Measurements from ENCODE around the gene NOC4L. TPM values are rescaled to one million over a fixed set of nuclear protein-coding genes. Genes with fewer than 3 reads are reported as not detected.
"Not testable (repeated sequence)": the region's sequence is repeated elsewhere in the genome, so short reads cannot be mapped to it uniquely, and the experiment has no call there.

Gene NOC4L
- total RNA-seq, 3 donors from 2014 or later = 85.3 to 92.5 (median 89.0) TPM

DNA sequence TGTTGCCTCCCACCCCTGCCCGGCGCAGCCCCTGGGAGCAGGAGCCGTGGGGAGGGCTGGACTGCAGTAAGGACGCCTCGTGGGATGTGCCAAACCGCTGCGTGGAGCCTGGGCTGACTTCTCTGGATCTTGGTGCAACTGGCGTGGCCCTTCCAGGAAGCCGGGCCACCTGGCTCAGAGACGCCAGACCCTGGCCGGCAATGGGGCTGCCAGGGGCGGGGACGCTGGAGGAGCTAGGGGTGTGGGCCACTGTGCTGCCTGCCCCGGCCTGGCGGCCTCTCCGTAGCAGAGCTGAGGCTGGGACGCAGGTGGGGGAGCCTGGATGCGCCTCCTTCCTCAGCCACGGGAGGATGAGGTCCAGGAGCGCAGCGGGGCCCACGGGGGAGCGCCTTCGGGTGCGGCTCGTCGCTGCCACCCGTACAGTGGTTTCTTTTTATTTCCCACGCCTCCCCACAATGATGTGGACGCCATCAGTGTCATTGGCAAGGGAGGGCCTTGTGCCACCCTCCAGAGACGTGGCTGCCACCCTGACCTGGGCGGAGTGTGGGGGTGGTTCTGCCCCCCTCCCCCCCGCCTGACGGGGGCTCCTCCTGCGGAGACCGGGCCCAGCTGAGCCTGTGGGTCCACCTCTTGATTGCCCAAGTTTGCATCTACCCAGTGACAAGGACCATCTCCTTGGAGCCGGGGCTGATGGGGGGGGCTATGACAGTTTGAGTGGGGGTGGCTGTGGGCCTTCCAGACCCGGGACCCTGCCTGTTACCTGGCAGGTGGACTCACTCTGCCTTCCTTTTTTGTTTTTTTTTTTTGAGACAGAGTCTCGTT lies 11.4 kb upstream of the NOC4L start:
- DNase-seq (no peak), ATAC-seq (no peak)
- Mint-ChIP-seq H3K36me3 (ENCODE audit: insufficient read depth) (peaks cover 14% of the 10 kb centered on the region), H3K4me3 (no peak overlapping the region), H3K27me3 (ENCODE audit: low read depth) (no peaks in the 10 kb centered on the region), H3K9me3 (no peaks in the 10 kb centered on the region), H3K4me1 (ENCODE audit: low read depth) (no peaks in the 10 kb centered on the region)

DNA sequence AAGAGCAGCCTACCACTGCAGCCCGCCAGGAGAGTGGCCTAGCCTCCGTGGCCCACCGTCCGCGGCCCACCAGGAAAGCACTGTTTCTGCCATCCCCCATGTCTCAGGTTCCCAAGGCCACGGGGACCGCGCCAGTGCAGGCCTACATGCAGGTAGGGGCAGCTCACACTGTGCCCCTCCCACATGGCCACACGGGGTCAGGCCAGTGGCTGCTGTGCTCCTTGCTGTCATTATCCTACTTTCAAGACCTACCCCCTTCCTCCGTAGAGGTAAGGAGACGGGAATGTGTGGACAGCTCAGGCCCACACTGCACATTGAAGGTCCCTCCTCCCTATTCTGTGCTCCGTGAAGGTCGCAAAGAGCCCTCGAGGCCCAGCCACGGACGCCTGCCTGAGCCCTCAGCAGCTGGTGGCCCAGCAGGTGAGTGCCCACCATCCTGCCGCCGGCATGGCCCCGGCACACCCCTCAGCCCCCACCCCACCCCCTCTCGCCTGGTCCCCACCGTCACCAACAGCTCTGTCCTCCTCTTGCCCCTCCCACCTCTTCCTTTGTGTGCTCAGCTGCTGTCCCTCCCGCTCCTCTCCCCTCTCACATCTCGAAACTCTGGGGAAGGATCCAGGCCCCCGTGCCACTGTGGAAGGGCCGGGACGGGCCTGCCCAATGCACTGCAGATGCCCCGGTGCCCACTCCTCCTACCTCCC lies 10.2 kb upstream of the NOC4L start:
- Mint-ChIP-seq H3K27me3 (ENCODE audit: low read depth) (no peaks in the 10 kb centered on the region), H3K9me3 (no peaks in the 10 kb centered on the region), H3K36me3 (ENCODE audit: insufficient read depth) (peaks cover 5% of the 10 kb centered on the region), H3K4me3 (no peak overlapping the region), H3K4me1 (ENCODE audit: low read depth) (no peaks in the 10 kb centered on the region)
- peak in 1 of 2 donors; percentile 29 for ATAC-seq
- DNase-seq = no peak

DNA sequence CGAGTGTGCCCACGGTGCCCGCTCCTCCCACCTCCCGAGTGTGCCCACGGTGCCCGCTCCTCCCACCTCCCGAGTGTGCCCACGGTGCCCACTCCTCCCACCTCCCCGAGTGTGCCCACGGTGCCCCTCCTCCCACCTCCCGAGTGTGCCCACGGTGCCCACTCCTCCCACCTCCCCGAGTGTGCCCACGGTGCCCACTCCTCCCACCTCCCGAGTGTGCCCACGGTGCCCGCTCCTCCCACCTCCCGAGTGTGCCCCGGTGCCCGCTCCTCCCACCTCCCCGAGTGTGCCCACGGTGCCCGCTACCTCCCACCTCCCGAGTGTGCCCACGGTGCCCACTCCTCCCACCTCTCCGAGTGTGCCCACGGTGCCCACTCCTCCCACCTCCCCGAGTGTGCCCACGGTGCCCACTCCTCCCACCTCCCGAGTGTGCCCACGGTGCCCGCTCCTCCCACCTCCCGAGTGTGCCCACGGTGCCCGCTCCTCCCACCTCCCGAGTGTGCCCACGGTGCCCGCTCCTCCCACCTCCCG lies 9.5 kb upstream of the NOC4L start:
- H3K9me3 Mint-ChIP-seq; H3K4me3 Mint-ChIP-seq; DNase-seq; H3K36me3 Mint-ChIP-seq (ENCODE audit: insufficient read depth); H3K27me3 Mint-ChIP-seq (ENCODE audit: low read depth); ATAC-seq; H3K4me1 Mint-ChIP-seq (ENCODE audit: low read depth): not testable (repeated sequence)

DNA sequence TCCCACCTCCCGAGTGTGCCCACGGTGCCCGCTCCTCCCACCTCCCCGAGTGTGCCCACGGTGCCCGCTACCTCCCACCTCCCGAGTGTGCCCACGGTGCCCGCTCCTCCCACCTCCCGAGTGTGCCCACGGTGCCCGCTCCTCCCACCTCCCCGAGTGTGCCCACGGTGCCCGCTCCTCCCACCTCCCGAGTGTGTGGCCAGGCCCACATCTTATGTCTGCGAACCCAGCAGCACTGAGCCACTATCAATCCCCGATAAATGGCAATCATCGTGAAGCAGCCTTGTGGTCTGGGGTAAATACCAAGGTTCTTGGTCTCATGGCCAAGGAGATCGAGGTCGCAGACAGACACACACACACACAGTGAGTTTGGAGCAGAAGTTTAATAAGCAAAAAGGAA lies 8.0 kb upstream of the NOC4L start:
- not testable (repeated sequence) for ATAC-seq; H3K9me3 Mint-ChIP-seq; H3K4me3 Mint-ChIP-seq; DNase-seq; H3K27me3 Mint-ChIP-seq (ENCODE audit: low read depth); H3K4me1 Mint-ChIP-seq (ENCODE audit: low read depth)
- peaks cover 11% of the 10 kb centered on the region for H3K36me3 Mint-ChIP-seq (ENCODE audit: insufficient read depth)

DNA sequence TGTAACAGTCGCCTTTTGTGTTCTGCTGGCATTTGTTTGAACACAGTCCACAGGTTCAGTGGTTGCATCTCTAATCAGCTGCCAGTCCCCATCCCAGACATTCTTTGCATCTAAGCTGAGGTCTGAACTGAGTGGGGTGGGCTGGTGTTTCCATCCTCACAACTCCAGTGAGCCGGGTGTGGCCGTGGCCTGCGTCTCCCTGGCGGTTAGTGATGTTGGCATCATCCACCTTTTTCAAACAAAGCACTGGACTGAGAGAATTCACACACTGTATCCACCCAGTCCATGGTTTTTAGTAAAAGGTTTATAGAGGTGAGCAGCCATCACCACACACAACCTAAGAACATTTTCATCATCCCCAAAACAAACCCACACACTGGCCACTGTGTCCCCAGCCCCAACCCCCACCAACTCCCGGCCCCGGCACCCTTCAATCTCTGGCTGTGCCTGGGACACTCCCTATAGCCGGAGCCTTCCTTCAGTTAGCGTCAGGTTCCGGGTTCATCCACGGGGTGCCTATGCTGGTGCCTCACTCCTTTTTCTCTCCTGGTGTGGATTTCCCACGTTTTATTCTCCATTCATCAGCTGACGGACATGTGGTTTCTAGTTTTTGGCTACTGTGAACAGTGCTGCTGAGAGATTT lies 6.7 kb upstream of the NOC4L start:
- Mint-ChIP-seq H3K4me1 (ENCODE audit: low read depth) (peaks cover 2% of the 10 kb centered on the region), H3K36me3 (ENCODE audit: insufficient read depth) (peaks cover 11% of the 10 kb centered on the region), H3K4me3 (no peak overlapping the region), H3K9me3 (no peaks in the 10 kb centered on the region), H3K27me3 (ENCODE audit: low read depth) (no peaks in the 10 kb centered on the region)
- ATAC-seq = no peak
- no peak for DNase-seq

DNA sequence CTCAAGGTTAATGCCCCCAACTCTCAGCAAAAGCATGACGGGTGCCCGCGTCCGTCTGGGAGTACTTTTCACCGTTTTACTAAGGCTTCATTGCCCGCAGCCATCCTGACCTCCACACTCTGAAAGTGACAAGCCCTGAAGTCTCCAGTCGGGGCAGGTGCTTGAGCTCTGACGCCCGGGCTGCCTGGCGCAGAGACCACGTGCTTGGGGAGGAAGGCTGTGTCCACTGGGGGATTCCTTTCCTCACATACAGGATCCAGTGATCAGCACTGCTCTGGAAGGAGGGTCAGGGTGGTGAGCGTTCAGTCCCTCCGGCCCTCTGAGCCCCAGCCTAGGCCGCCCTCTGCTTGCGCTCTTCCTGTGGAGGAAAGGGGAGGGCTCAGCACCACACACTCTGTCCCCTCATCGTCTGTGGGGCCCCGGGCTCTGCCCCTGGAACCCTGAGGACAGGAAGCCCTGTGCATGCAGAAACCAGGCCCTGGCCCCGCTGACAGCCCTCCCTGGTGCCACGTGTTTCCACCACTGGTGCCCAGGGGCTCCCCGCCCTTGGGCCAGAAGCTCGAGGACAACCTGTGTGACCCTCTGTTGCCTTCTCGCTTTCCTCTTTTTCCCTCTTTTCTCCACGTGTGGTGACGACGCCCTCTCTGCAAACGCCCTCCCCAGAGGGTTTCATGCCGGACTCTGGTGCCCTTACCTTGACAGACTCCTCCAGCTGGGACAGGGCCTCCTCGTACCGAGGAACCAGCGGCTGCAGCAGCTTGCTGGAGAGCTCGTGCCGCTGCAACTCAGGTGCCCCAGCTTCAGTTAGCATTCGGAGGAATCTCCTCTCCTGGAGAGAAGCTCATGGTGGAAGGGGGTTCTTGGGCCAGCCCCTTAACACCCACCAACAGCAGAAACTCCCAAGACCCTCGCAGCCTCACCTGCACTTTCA lies 5.1 kb upstream of the NOC4L start:
- Mint-ChIP-seq H3K4me3 (no peak overlapping the region), H3K4me1 (ENCODE audit: low read depth) (peaks cover 5% of the 10 kb centered on the region), H3K36me3 (ENCODE audit: insufficient read depth) (peaks cover 13% of the 10 kb centered on the region), H3K9me3 (no peaks in the 10 kb centered on the region), H3K27me3 (ENCODE audit: low read depth) (no peaks in the 10 kb centered on the region)
- ATAC-seq (no peak), DNase-seq (no peak)

DNA sequence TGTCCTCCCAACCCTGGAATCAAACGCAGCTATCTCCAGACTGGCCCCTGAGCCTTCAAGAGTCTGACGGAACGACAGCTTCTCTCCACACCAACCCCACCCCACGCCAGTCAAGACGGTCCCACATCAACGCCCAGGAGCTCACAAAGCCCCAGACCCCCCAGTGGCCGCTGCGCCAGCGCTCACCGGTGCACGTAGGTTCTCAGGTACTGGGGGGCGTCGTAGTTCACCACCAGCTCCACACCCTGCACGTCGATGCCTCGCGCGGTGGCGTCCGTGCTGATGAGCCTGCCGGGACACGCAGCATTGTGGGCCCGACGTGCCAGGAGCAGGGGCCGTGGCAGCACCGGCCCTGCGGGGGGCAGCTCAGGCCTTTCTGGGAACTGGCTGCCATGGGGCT lies 4.3 kb upstream of the NOC4L start:
- no peaks in the 10 kb centered on the region for H3K9me3 Mint-ChIP-seq
- H3K4me3 Mint-ChIP-seq = no peak overlapping the region
- ATAC-seq (no peak), DNase-seq (no peak)
- H3K36me3 Mint-ChIP-seq (ENCODE audit: insufficient read depth) = peaks cover 13% of the 10 kb centered on the region
- no peaks in the 10 kb centered on the region for H3K27me3 Mint-ChIP-seq (ENCODE audit: low read depth)
- H3K4me1 Mint-ChIP-seq (ENCODE audit: low read depth) = peaks cover 7% of the 10 kb centered on the region

DNA sequence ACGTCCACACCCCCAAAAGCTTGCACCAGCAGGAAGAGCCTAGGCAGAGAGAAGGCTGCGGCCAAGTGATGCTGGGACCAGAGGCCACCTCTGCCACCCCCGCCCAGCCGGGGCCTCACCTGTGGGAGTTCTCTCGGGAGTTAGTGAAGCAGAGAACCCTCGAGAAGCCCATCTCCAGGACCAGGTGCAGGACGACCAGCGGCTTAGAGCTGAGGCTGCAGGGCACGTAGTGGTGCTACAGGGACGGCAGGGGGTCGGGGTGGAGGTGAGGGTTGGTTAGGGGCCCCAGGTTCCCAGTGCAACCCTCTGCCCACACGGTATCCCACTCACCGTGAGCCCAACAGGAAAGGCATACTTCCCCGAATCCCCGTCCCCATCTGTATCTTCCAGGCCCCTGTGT lies 3.8 kb upstream of the NOC4L start:
- H3K4me1 Mint-ChIP-seq (ENCODE audit: low read depth) = peaks cover 13% of the 10 kb centered on the region
- H3K9me3 Mint-ChIP-seq = no peaks in the 10 kb centered on the region

DNA sequence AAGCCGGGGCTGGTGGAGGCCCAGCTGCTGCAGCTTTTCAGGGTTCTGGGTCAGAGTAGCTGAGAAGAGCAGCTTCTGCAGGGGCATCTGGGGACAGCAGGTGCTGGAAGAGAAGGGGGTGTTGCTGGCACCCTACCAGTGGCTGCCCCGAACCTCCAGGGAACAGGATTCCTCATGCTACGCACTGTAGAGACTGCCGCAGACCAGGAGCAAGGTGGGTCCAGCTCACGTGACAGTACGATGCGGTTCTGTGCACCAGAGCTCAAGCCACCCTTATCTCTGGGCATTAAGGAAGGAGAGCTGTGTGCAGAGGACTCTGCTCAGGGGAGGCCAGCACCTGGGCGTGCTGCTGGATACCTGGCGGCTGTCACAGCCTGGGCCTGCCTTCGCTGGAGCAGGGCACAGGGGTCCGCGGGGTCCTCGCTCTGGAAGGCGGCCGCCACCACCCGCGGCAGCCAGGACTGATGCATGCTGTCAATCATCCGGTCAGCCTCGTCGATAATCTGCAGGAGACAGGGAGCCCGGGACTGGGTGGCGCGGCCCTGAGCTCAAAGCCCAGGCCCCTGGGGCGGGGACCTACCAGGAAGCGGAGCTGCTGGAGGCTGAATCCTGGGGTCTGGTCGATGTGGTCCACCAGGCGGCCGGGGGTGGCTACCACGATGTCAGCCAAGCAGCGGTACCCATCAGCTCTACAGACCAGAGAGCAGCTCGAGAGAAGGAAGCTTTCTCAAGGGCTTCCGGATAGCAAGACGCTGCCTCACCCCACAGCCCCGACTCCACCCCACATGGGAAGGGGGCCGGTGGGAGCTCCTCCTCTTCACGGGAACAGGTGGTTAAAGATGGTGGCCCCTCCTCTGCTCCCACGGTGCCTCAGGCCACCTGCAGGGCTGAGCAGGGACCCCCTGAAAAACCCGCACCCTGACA lies 3.1 kb upstream of the NOC4L start:
- H3K27me3 Mint-ChIP-seq (ENCODE audit: low read depth) = no peaks in the 10 kb centered on the region
- H3K36me3 Mint-ChIP-seq (ENCODE audit: insufficient read depth) = peaks cover 17% of the 10 kb centered on the region
- peaks cover 19% of the 10 kb centered on the region for H3K4me1 Mint-ChIP-seq (ENCODE audit: low read depth)
- H3K9me3 Mint-ChIP-seq = no peaks in the 10 kb centered on the region
- no peak overlapping the region for H3K4me3 Mint-ChIP-seq
- DNase-seq (no peak), ATAC-seq (no peak)

More for the DNA sequence above, 3.8 kb upstream of the NOC4L start:
- peaks cover 13% of the 10 kb centered on the region for H3K36me3 Mint-ChIP-seq (ENCODE audit: insufficient read depth)
- no peak overlapping the region for H3K4me3 Mint-ChIP-seq
- ATAC-seq = no peak
- H3K27me3 Mint-ChIP-seq (ENCODE audit: low read depth) = no peaks in the 10 kb centered on the region
- no peak for DNase-seq

DNA sequence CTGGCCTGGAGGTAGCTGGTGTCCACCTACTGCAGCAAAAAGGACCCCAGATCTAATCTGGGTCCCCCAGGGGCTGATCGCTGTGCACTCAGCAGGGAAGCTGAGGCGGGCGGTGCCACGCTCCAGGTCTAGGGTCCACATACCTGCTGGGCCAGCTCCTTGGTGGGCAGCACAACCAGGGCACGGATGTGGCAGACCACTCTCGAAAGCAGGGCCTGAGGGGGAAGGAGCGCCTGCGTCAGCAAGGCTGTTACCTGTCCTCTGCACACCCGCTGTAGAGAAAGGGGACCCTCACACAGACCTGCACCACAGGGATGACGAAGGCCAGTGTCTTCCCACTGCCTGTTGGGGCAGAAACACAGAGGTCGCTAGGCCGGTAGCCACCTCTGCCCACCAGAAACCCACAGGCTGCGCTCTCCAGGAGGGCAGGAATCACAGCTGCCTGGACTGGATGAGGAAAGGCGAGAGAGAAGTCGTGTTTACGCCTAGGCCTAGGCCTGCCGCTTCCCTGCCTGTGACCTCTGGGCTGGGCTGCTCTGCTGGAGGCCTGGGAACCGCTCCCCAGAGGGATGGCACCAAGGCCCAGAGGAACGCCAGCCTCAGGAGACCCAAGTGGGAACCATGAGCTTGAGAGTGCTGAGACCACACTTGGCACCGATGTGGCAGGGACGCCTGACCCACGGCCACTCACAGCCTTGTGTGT lies 2.1 kb upstream of the NOC4L start:
- ATAC-seq (no peak), DNase-seq (no peak)
- H3K9me3 Mint-ChIP-seq = no peaks in the 10 kb centered on the region
- peaks cover 20% of the 10 kb centered on the region for H3K36me3 Mint-ChIP-seq (ENCODE audit: insufficient read depth)
- H3K4me3 Mint-ChIP-seq = peak overlapping the region; percentile 92
- peaks cover 23% of the 10 kb centered on the region for H3K4me1 Mint-ChIP-seq (ENCODE audit: low read depth)
- no peaks in the 10 kb centered on the region for H3K27me3 Mint-ChIP-seq (ENCODE audit: low read depth)

DNA sequence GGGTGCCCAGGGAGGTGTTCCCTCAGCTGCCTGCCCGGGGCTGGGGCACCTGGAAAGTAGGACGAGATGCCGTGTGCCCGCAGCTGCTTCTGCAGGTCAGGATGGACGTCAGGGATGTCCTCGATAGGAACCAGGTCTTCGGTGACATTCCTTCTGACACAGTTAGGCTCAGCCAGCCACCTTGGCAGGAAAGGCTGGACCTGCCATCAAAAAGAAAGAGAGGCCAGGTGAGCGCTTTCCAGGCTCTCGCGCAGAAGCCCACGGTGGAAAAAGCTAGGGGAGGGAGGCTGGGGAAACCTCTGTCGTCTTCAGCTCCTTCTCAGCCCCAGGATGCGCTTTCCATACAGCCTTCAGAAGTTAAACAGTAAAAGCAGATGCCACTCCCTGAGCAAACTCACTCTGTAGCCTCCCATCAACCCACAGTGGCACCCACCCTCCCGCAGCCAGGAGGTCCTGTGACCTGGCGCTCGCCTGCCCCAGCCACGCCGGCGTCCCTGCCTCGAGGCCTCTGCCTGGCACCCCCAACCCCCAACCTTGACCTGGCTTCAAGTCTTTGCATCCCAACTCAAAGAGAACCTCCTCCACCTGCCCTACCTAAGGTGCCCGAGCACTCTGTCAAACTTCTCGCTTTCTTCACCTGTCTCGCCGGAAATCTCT lies 1.4 kb upstream of the NOC4L start:
- Mint-ChIP-seq H3K4me1 (ENCODE audit: low read depth) (peaks cover 23% of the 10 kb centered on the region), H3K27me3 (ENCODE audit: low read depth) (no peaks in the 10 kb centered on the region), H3K9me3 (no peaks in the 10 kb centered on the region), H3K4me3 (peak overlapping the region; percentile 92), H3K36me3 (ENCODE audit: insufficient read depth) (peaks cover 20% of the 10 kb centered on the region)
- DNase-seq (no peak), ATAC-seq (no peak)
